ENCODE results near the gene RIMS1. TPM values are rescaled to one million over a fixed set of nuclear protein-coding genes. Genes with fewer than 3 reads are reported as not detected.

RIMS1 gene
- total RNA-seq, 1 donor from 2014 or later: not detected

- H3K27ac Mint-ChIP-seq: no peak overlapping the region
- no peaks in the 10 kb centered on the region for H3K4me1 Mint-ChIP-seq (ENCODE audit: low read depth)
- intact Hi-C loops (cut with micrococcal nuclease): no loop called here
- H3K9me3 Mint-ChIP-seq: no peaks in the 10 kb centered on the region
- H3K27me3 Mint-ChIP-seq (ENCODE audit: low read depth): no peaks in the 10 kb centered on the region
- no peaks in the 10 kb centered on the region for H3K36me3 Mint-ChIP-seq (ENCODE audit: low read depth)
- H3K4me3 Mint-ChIP-seq (ENCODE audit: low read depth): no peak overlapping the region
- no peak for DNase-seq (ENCODE audit: low spot score)
Observed at GRCh38 chr6:72238900-72239299, 352.6 kb downstream of the RIMS1 start.

GRCh38 chr6:72245565-72245964 is 359.2 kb downstream of the RIMS1 start:
- intact Hi-C loops (cut with micrococcal nuclease): no loop called here

GRCh38 chr6:72246926-72247325 is 360.6 kb downstream of the RIMS1 start:
- H3K9me3 Mint-ChIP-seq: no peaks in the 10 kb centered on the region
- H3K36me3 Mint-ChIP-seq (ENCODE audit: low read depth): no peaks in the 10 kb centered on the region
- no peak overlapping the region for H3K27ac Mint-ChIP-seq
- no peaks in the 10 kb centered on the region for H3K4me1 Mint-ChIP-seq (ENCODE audit: low read depth)
- intact Hi-C loops (cut with micrococcal nuclease): no loop called here
- no peak overlapping the region for H3K4me3 Mint-ChIP-seq (ENCODE audit: low read depth)
- no peak for DNase-seq (ENCODE audit: low spot score)
- H3K27me3 Mint-ChIP-seq (ENCODE audit: low read depth): no peaks in the 10 kb centered on the region

More at GRCh38 chr6:72245565-72245964, 359.2 kb downstream of the RIMS1 start:
- no peak for DNase-seq (ENCODE audit: low spot score)
- no peaks in the 10 kb centered on the region for H3K4me1 Mint-ChIP-seq (ENCODE audit: low read depth)
- H3K27me3 Mint-ChIP-seq (ENCODE audit: low read depth): no peaks in the 10 kb centered on the region
- H3K4me3 Mint-ChIP-seq (ENCODE audit: low read depth): no peak overlapping the region
- no peaks in the 10 kb centered on the region for H3K36me3 Mint-ChIP-seq (ENCODE audit: low read depth)
- H3K27ac Mint-ChIP-seq: no peak overlapping the region
- no peaks in the 10 kb centered on the region for H3K9me3 Mint-ChIP-seq

GRCh38 chr6:72248621-72249020 is 362.3 kb downstream of the RIMS1 start:
- intact Hi-C loops (cut with micrococcal nuclease): no loop called here
- DNase-seq (ENCODE audit: low spot score): no peak
- Mint-ChIP-seq H3K4me3 (ENCODE audit: low read depth) (no peak overlapping the region), H3K4me1 (ENCODE audit: low read depth) (no peaks in the 10 kb centered on the region), H3K27ac (no peak overlapping the region), H3K27me3 (ENCODE audit: low read depth) (no peaks in the 10 kb centered on the region), H3K36me3 (ENCODE audit: low read depth) (no peaks in the 10 kb centered on the region), H3K9me3 (no peaks in the 10 kb centered on the region)

- H3K4me3 Mint-ChIP-seq (ENCODE audit: low read depth): no peak overlapping the region
- no peak for DNase-seq (ENCODE audit: low spot score)
- no peaks in the 10 kb centered on the region for H3K36me3 Mint-ChIP-seq (ENCODE audit: low read depth)
- no peaks in the 10 kb centered on the region for H3K9me3 Mint-ChIP-seq
- intact Hi-C loops (cut with micrococcal nuclease): no loop called here
- H3K27me3 Mint-ChIP-seq (ENCODE audit: low read depth): no peaks in the 10 kb centered on the region
- no peaks in the 10 kb centered on the region for H3K4me1 Mint-ChIP-seq (ENCODE audit: low read depth)
- H3K27ac Mint-ChIP-seq: no peak overlapping the region
Observed at GRCh38 chr6:72250664-72251063, 364.3 kb downstream of the RIMS1 start.

GRCh38 chr6:72260489-72260888 is 374.1 kb downstream of the RIMS1 start:
- H3K9me3 Mint-ChIP-seq: no peaks in the 10 kb centered on the region
- H3K4me1 Mint-ChIP-seq (ENCODE audit: low read depth): no peaks in the 10 kb centered on the region
- no peaks in the 10 kb centered on the region for H3K27me3 Mint-ChIP-seq (ENCODE audit: low read depth)
- intact Hi-C loops (cut with micrococcal nuclease): no loop called here
- H3K36me3 Mint-ChIP-seq (ENCODE audit: low read depth): no peaks in the 10 kb centered on the region
- H3K4me3 Mint-ChIP-seq (ENCODE audit: low read depth): no peak overlapping the region
- no peak overlapping the region for H3K27ac Mint-ChIP-seq
- DNase-seq (ENCODE audit: low spot score): no peak

GRCh38 chr6:72261554-72261953 is 375.2 kb downstream of the RIMS1 start:
- no peaks in the 10 kb centered on the region for H3K27me3 Mint-ChIP-seq (ENCODE audit: low read depth)
- H3K36me3 Mint-ChIP-seq (ENCODE audit: low read depth): no peaks in the 10 kb centered on the region
- no peak overlapping the region for H3K27ac Mint-ChIP-seq
- DNase-seq (ENCODE audit: low spot score): no peak
- no peak overlapping the region for H3K4me3 Mint-ChIP-seq (ENCODE audit: low read depth)
- H3K9me3 Mint-ChIP-seq: no peaks in the 10 kb centered on the region
- intact Hi-C loops (cut with micrococcal nuclease): no loop called here
- no peaks in the 10 kb centered on the region for H3K4me1 Mint-ChIP-seq (ENCODE audit: low read depth)

- no peaks in the 10 kb centered on the region for H3K4me1 Mint-ChIP-seq (ENCODE audit: low read depth)
- no peaks in the 10 kb centered on the region for H3K36me3 Mint-ChIP-seq (ENCODE audit: low read depth)
- H3K9me3 Mint-ChIP-seq: no peaks in the 10 kb centered on the region
Observed at GRCh38 chr6:72262254-72262653, 375.9 kb downstream of the RIMS1 start.

GRCh38 chr6:72267470-72267869 is 381.1 kb downstream of the RIMS1 start:
- Mint-ChIP-seq H3K27me3 (ENCODE audit: low read depth) (no peaks in the 10 kb centered on the region), H3K36me3 (ENCODE audit: low read depth) (no peaks in the 10 kb centered on the region), H3K4me3 (ENCODE audit: low read depth) (no peak overlapping the region), H3K4me1 (ENCODE audit: low read depth) (no peaks in the 10 kb centered on the region), H3K9me3 (no peaks in the 10 kb centered on the region), H3K27ac (no peak overlapping the region)
- intact Hi-C loops (cut with micrococcal nuclease): no loop called here
- DNase-seq (ENCODE audit: low spot score): no peak

More at GRCh38 chr6:72262254-72262653, 375.9 kb downstream of the RIMS1 start:
- Mint-ChIP-seq H3K27me3 (ENCODE audit: low read depth) (no peaks in the 10 kb centered on the region), H3K4me3 (ENCODE audit: low read depth) (no peak overlapping the region), H3K27ac (no peak overlapping the region)
- DNase-seq (ENCODE audit: low spot score): no peak
- intact Hi-C loops (cut with micrococcal nuclease): no loop called here

GRCh38 chr6:72271531-72271930 is 385.2 kb downstream of the RIMS1 start:
- Mint-ChIP-seq H3K27ac (no peak overlapping the region), H3K36me3 (ENCODE audit: low read depth) (no peaks in the 10 kb centered on the region), H3K4me3 (ENCODE audit: low read depth) (no peak overlapping the region), H3K9me3 (no peaks in the 10 kb centered on the region), H3K4me1 (ENCODE audit: low read depth) (no peaks in the 10 kb centered on the region), H3K27me3 (ENCODE audit: low read depth) (no peaks in the 10 kb centered on the region)
- no peak for DNase-seq (ENCODE audit: low spot score)
- intact Hi-C loops (cut with micrococcal nuclease): no loop called here

- no peak for DNase-seq (ENCODE audit: low spot score)
- Mint-ChIP-seq H3K4me3 (ENCODE audit: low read depth) (no peak overlapping the region), H3K27me3 (ENCODE audit: low read depth) (no peaks in the 10 kb centered on the region), H3K27ac (no peak overlapping the region), H3K36me3 (ENCODE audit: low read depth) (no peaks in the 10 kb centered on the region), H3K4me1 (ENCODE audit: low read depth) (no peaks in the 10 kb centered on the region), H3K9me3 (no peaks in the 10 kb centered on the region)
- intact Hi-C loops (cut with micrococcal nuclease): no loop called here
Observed at GRCh38 chr6:72272958-72273357, 386.6 kb downstream of the RIMS1 start.

GRCh38 chr6:72275888-72276287 is 389.5 kb downstream of the RIMS1 start:
- no peaks in the 10 kb centered on the region for H3K9me3 Mint-ChIP-seq
- DNase-seq (ENCODE audit: low spot score): no peak
- no peak overlapping the region for H3K4me3 Mint-ChIP-seq (ENCODE audit: low read depth)
- no peaks in the 10 kb centered on the region for H3K4me1 Mint-ChIP-seq (ENCODE audit: low read depth)
- H3K36me3 Mint-ChIP-seq (ENCODE audit: low read depth): no peaks in the 10 kb centered on the region
- intact Hi-C loops (cut with micrococcal nuclease): no loop called here
- H3K27ac Mint-ChIP-seq: no peak overlapping the region
- H3K27me3 Mint-ChIP-seq (ENCODE audit: low read depth): no peaks in the 10 kb centered on the region

- Mint-ChIP-seq H3K9me3 (no peaks in the 10 kb centered on the region), H3K4me3 (ENCODE audit: low read depth) (no peak overlapping the region), H3K27ac (no peak overlapping the region)
Observed at GRCh38 chr6:72282201-72282600, 395.9 kb downstream of the RIMS1 start.

GRCh38 chr6:72283571-72283970 is 397.2 kb downstream of the RIMS1 start:
- Mint-ChIP-seq H3K4me3 (ENCODE audit: low read depth) (no peak overlapping the region), H3K36me3 (ENCODE audit: low read depth) (no peaks in the 10 kb centered on the region), H3K27ac (no peak overlapping the region), H3K9me3 (no peaks in the 10 kb centered on the region), H3K4me1 (ENCODE audit: low read depth) (no peaks in the 10 kb centered on the region), H3K27me3 (ENCODE audit: low read depth) (no peaks in the 10 kb centered on the region)
- no peak for DNase-seq (ENCODE audit: low spot score)
- intact Hi-C loops (cut with micrococcal nuclease): no loop called here

More at GRCh38 chr6:72282201-72282600, 395.9 kb downstream of the RIMS1 start:
- intact Hi-C loops (cut with micrococcal nuclease): no loop called here
- H3K4me1 Mint-ChIP-seq (ENCODE audit: low read depth): no peaks in the 10 kb centered on the region
- H3K36me3 Mint-ChIP-seq (ENCODE audit: low read depth): no peaks in the 10 kb centered on the region
- no peak for DNase-seq (ENCODE audit: low spot score)
- no peaks in the 10 kb centered on the region for H3K27me3 Mint-ChIP-seq (ENCODE audit: low read depth)

Measured in activated T-helper 2 cell treated with anti-CD3 and anti-CD28 coated beads, Interferon-gamma antibody, Interleukin-2, Interleukin-4, amounts not matched to agents 10 μg/mL and 5 μg/mL and 100 μg/mL, durations not matched to agents 14 hours and 24 hours and 36 hours (primary cell).